HG02840 (cell line): ENCODE measurements around the gene PTCSC3.
"Not testable (repeated sequence)": the region's sequence is repeated elsewhere in the genome, so short reads cannot be mapped to it uniquely, and the experiment has no call there.

Source experiments
- ATAC-seq: cut with Tn5 transposase; IDR thresholded peaks from one replicate; pipeline ENCODE4 v1.9.1; 2021; ENCODE audit warnings: mild to moderate bottlenecking, moderate library complexity, moderate number of reproducible peaks; ENCODE audit not compliant: unreplicated experiment, low FRiP score

The PTCSC3 gene

DNA sequence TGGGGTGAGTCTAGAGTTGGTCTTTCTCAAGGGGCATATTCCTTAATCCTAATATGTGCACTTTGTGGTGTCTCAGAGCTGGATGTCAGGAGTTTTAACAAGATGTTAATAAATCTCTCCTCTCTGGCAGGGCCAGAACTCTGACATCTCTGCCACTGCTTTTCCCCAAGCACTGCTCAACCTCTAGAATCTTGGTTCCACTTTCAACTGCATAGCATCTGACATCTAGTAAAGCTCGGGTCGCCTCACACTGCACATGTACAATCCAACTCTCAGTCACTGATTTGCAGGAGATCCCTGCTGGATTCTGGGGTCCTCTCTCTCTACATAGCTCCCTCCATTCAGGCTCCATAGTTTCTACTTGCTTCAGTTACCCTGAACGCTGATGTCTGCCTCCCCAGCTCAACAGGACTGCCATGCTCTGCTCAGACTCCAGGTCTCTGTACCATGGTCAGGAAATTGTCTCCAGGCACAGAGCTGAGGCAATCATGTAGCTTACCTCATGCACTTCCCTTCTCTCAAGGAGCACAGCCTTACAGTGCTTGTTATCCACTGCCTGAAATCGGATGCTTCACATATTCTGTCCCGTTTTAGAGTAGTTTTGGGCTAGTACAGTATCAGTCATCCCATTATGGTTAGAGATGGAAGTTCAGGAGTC is 1.6 kb downstream of the PTCSC3 start:
- ATAC-seq, result no peak

DNA sequence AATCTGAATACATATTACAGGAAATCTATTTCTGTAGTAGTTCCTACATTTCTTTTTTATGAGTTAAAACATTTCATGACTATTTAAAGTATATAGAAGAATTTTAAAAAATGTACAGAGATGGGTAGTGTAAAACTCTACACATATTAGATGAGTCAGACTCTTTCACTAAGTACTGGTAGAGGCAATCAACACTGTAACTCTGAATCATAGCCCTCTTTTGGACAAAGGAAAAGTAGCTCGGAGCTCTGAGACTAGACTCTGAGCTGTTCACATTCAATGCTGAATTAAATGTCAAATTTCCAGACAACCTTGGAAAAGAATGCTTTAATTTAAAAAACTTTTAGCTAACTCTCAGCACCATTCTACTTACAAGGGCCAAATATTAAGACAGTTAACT is 3.4 kb downstream of the PTCSC3 start:
- no peak for ATAC-seq

DNA sequence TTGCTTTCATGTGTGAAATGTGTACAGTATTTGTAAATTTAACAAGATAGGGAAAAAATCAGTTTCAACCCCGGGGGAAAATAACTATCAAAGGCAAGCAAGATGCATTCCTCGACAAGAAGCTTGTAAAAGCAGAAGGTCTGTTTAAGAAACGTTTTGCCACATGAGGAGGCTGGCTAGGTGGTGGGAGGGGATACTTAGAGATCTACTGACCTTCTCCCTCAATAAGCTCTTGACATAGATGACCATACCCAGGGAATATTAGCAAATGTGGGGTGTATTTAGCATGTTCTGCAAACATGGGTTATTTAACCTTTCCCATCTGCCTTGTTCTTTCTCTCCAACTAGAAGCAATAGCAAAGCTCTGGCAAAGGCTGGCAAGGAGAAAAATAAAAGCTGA is 4.9 kb downstream of the PTCSC3 start:
- ATAC-seq, result no peak

DNA sequence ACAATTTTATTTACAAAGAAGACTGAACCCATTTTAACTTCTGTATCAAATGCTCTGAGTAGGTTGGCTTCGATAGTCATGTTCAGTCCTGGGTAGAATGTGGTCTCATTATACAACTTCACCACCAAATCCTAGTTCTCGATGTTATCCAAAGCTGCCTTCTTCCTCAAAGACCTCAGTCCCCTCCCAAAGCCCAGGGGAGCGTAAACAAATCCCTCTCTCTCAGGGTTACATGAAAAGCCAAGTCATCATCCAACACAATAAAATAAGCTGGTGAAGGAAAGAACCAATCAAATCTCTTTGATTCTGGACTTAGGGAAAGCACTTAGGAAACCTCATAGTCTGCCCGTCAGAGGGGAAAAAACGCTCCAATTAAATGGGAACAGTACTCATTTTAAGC is 9.1 kb downstream of the PTCSC3 start:
- no peak for ATAC-seq

DNA sequence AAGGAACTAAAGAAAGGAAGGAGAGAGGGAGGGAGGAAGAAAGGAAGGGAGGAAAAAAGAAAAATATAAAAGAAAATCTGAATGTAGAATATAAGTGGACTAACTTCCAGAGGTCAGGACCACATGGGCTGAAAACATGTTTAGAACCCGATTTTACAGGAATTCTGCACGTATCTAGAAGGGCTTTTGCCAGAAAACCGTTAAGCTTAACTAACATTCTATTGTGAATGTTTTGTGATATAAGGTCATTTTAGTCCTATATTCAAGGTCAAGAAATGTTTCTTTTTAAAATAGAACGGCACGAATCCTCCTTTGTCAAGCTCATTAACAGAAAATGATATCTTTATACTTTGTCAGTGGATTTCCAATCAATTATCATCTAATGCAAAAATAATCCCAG is 13.1 kb downstream of the PTCSC3 start:
- ATAC-seq, result no peak

DNA sequence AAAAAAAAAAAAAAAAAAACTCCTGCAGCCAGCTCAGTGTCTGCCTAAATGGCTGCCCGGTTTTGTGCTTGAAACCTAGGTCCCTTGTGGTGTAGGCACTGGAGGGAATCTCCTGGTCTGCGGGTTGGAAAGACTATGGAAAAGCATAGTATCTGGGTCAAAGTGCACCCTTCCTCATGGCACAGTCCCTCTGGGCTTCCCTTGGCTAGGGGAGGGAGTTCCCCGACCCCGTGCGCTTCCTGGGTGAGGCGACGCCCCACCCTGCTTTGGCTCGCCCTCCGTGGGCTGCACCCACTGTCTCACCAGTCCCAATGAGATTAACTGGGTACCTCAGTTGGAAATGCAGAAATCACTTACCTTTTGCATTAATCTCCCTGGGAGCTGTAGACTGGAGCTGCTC is 14.3 kb downstream of the PTCSC3 start:
- ATAC-seq, result no peak

DNA sequence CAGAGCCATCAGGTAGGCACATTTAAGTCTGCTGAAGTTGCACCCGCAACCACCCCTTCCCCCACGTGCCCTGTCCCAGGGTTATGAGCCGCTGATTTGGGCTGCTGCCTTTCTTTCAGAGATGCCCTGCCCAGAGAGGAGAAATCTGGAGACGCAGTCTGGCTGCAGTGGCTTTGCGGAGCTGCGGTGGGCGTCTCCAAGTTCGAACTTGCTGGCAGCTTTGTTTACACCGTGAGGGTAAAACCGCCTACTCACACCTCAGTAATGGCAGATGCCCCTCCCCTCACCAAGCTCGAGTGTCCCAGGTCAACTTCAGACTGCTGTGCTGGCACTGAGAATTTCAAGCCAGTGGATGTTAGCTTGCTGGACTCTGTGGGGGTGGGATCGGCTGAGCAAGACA is 14.7 kb downstream of the PTCSC3 start:
- no peak for ATAC-seq

DNA sequence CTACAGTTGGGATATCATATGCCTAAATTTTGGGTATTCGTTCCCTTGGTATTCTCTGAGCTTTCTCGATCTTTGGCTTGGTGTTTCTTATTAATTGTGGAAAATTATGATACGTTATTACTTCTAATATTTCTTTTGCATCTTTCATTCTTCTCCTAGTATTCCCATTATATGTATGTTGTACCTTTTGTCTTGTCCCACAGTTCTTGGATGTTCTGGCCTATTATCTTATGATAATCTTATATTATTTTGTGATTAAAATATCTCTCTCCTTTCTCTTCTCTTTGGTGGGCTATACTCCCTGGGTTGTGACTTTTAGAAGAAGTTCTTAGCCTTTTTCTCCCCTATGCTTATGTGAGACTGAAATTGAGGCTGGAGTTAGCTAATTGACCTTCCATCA is 25.2 kb downstream of the PTCSC3 start:
- ATAC-seq, result no peak

DNA sequence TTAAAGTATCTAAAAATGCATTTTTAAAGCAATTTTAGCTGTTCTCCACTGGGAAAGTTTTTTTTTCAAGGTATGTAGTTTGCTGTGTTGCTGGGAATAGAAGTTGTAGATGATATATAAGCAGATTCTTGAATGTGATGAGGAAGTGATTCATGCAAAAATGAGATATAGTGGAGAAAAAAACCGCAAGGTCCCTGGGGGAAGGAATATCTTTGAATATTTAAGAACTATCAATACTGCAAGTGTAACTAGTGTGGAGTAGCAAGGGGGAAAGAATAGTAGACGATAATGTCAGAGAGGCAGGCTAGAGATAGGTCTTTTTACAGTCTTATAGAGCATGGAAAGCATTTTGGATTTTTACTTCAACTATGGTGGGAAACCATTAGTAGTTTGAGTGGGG is 42.5 kb downstream of the PTCSC3 start:
- ATAC-seq, result no peak

DNA sequence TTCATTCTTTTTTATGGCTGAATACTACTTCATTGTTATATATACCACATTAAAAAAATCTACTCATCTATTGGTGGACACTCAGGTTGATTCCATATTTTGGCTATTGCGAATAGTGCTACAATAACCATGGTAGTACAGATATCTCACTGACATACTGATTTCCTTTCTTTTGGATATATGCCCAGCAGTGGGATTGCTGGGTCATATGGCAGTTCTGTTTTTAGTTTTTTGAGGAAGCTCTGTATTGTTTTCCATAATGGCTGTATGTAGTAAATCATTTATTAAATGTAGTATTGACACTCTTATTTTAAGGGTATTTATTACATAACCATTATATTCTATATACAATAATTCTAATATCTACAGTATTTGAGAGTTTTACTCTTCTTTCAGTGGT is 43.7 kb downstream of the PTCSC3 start:
- ATAC-seq, result no peak

DNA sequence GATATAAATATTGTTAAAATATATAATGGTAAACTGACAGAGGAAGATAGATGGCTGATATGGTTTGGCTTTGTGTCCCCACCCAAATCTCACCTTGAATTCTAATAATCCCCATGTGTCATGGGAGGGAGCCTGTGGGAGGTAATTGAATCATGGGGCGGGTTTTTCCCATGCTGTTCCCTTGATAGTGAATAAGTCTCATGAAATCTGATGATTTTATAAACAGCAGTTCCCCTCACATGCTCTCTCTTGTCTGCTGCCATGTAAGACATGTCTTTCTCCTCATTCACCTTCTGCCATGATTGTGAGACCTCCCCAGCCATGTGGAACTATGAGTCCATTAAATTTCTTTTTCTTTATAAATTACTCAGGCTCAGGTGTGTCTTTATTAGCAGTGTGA is 46.3 kb downstream of the PTCSC3 start:
- no peak for ATAC-seq

DNA sequence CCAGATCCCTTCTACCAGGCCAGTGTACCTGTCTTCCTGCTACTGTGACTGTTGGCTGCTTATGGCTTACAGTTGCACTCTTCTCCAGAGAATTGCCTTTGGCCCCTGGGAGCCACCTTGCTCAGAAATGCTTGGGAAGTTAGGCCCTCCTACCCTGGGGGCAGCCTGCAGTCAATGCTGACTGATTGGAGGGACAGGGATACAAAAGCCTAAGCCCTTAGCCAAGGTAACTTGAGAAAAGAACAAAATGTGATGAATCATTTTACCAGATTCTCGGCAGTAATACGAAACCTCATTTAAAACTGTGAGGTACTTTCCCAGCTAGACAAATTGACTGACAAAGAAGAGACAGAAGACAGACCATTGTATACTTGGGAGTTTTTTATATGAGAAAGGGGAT is 47.3 kb downstream of the PTCSC3 start:
- no peak for ATAC-seq

DNA sequence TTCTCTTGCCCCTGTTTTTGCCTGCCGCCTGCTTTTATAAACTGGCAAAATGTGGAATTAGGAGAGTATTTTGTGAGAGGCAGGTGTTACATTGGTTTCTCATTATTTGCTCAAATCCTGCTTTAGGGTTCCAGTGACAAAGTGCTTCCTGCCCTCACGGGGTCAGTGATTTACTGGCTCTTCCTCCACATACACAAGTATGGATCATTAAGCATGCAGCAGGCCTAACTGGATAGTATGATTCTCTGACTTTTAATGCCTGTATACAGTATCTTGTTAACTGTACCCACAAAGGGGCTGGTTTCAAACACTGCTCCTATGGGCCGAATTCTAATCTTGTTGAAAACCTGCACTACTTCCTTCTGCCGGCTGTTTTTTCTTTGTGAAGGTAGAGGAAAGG is 63.2 kb downstream of the PTCSC3 start:
- no peak for ATAC-seq

DNA sequence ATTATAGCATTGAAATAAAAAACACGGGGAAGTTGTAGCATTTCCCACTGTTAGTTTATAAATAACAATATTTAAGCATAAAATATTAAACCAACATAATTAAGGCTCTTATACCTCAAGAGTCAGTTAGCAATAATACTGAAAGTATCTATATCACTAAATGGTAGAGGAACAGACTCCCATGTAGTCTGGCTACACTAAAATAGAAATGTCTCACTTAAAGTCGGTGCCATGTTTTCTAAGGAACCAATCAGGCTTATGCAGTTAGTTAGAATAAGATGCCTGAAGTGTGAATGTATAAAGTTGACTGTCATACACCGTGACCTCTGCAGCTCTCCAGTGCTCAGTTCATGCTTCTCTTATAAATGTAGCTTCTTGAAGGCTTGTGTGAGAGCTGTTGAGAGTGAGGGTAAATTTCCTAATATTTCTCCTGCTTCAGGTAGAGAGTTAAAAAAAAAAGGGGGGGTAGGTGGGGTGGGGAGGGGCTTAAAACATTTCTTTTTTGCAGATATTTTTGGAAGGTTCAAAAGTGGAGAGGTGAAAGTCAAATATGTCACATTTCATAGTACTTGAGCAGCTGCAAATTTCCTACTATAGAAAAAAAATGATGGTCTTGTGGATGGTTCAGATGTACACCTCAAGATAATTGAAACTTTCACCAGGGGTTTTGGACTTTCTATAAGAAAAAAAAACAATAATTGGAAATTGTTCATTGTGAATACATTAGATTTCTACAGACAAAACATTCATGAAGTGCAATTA is 64.5 kb downstream of the PTCSC3 start:
- ATAC-seq, result peak; percentile 63

DNA sequence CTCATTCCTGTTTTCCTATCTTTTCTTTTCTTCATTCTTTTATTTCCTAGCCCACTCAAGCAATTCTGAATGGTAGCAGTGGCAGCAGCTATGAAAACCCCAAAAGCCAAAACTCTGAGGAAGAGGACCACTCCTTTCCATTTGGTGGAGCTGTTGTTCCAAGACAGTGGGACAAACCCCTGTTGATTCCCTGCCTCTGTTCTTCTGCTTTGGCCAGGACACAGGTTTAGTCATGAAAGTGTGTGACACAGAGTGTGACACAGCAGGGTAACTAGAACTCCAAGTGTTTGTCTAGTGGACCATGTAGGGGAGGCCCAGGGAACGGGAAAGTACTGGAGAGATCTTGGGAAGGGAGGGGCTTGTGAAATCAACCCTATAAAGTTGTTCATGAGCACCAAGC is 71.1 kb downstream of the PTCSC3 start:
- ATAC-seq, result no peak

DNA sequence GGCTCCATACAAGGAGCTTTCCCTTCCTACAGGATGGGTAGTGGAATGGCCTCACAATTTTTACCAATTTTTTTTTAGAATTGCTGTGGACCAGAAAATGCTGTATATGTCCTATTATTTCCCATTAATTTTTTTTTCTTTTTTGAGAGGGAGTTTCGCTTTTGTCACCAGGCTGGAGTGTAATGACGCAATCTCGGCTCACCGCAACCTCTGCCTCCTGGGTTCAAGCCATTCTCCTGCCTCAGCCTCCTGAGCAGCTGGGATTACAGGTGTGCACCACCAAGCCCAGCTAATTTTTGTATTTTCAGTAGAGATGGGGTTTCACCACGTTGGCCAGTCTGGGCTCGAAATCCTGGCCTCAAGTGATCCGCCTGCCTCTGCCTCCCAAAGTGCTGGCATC is 72.3 kb downstream of the PTCSC3 start:
- ATAC-seq, result not testable (repeated sequence)

DNA sequence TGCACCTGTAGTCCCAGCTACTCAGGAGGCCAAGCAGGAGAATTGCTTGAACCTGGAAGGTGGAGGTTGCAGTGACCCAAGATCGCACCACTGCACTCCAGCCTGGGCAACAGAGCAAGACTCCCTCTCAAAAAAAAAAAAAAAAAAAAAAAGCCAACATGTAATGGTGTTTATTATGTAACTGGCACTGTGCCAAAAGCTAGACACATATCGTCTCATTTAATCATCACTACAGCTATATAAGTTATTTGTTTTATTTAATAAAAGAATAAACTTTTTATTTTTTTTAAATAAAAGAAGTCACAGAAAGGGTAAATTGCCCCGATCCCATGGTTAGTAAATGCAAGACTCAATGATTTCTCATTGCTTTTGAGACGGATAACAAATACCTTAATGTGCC is 76.9 kb downstream of the PTCSC3 start:
- no peak for ATAC-seq

DNA sequence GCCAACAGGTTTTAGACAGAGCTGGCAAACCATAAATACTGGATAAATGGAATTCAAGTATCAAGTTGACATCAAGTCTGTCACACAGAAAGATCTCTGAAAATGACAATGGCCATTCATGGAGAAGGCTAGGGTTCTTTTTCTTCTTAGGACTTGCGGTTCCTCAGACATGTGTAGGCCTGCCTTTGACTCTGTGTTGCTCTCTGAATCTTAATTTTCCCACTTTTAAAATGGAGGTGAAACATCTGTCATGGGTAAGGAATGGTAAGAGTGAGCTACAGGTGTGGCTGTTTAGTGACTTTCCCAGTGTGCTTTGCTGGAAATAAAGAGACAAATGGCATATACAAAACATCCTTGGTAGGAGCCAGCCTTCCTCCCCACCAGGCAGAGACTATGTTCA is 79.2 kb downstream of the PTCSC3 start:
- ATAC-seq, result no peak

DNA sequence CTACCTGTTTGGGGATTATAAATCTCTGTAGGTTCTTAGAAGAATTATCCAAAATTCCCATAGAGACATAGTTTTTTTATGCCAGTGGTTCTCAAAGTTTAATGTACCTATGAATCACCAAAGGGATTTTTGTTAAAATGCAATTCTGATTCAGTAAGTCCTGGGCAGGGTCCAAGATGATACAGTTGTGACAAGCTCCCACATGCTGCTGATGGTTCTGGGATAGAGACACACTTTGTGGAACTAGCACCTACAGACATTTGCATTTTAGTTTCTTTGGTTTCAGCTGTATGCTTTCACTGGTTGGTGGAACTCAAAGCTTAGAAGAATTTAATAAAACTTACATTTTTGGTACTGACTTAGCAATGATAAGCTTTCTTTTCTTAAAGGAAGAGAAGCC is 80.4 kb downstream of the PTCSC3 start:
- no peak for ATAC-seq

DNA sequence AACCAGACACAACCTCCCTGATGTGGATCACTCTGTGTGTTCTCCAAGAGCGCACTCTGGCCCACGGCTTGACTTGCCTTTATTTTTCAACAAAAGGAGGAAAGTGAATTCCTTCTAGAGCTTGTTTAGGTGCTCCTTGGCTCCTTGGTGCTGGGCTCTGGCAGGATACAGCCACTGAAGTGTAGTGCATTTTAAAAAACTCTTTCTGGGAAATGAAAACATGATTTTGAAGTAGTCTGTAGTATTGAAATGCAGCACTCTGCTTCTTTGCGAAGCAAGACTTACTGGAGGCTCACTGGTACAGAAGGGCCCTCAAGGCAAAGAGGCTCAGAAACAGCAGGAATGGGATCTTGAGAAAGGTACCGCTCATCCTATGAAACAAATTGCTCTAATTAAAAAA is 81.6 kb downstream of the PTCSC3 start:
- ATAC-seq, result no peak

DNA sequence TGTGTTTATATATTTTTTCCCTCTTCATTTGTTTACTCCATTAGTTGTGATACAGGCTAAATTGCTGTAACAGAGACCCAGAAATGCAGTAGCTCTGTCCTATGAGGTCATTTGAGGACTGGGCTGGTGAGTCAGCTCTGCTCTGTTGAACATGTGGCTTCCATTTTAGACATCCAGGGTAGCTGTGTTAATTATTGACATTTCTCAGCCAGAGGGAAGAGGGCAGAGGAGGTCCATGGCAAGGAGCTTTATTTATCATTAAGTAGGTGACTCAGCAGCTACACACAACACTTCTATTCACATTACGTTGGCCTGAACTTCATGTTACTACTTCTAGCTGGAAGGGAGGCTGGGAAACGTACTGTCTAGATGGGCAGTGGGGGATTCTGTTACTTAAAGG is 85.4 kb downstream of the PTCSC3 start:
- ATAC-seq, result no peak

DNA sequence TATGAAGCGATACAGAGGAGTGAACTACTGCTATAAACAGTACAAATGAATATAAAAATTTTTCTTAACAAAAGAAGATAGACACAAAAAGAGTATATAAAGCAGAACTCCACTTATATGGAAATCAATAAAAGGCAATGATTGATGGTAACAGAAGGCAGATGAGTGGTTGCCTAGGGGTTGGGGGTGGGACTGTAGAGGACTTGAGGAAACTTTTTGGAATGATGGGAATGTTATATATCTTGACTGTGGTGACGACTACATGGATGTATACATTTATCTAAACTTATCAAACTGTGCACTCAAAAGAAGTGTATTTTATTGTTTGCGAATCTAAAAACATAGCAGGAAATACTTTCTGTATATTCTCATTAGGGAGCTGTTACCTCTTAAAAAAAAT is 89.1 kb downstream of the PTCSC3 start:
- ATAC-seq, result no peak
